SU-DHL-6 (cell line): ENCODE data around the gene FOXP2.

ENCODE experiments used
- H2AFZ ChIP-seq: fragments of 200-600 bp; sonication (generic); 2 replicates; pipeline ENCODE4 v1.6.1; 2014; ENCODE audit warnings: low read depth, mild to moderate bottlenecking, moderate library complexity, mixed read lengths, antibody characterized with exemption, low read length; ENCODE audit not compliant: severe bottlenecking
- H3F3A ChIP-seq: fragments of 200-600 bp; shearing (Covaris generic); 2 replicates; pipeline ENCODE4 v1.6.0; 2016; ENCODE audit warnings: antibody characterized with exemption, mild to moderate bottlenecking; ENCODE audit not compliant: insufficient read depth
- H3K27ac ChIP-seq: fragments of 200-600 bp; sonication (generic); 2 replicates; pipeline ENCODE4 v1.5.1; 2016; ENCODE audit warnings: low read depth, mild to moderate bottlenecking, low read length, moderate library complexity, mixed read lengths
- H3K27me3 ChIP-seq: fragments of 200-600 bp; sonication (generic), shearing (Covaris generic); 2 replicates; pipeline ENCODE4 v1.6.0; 2014; ENCODE audit warnings: mild to moderate bottlenecking, low read length
- H3K36me3 ChIP-seq: fragments of 200-600 bp; sonication (generic); 2 replicates; pipeline ENCODE4 v1.6.1; 2014; ENCODE audit warnings: mild to moderate bottlenecking, low read length, mixed read lengths
- H3K4me2 ChIP-seq: fragments of 300-600, 200-600 bp; shearing (Covaris generic), sonication (generic); 2 replicates; pipeline ENCODE4 v1.6.0; 2014; ENCODE audit warnings: low read length, low read depth, mild to moderate bottlenecking; ENCODE audit not compliant: poor library complexity, severe bottlenecking
- H3K4me3 ChIP-seq: fragments of 200-600 bp; sonication (generic); 2 replicates; pipeline ENCODE4 v1.5.1; 2014; ENCODE audit warnings: antibody characterized with exemption, low read length, mild to moderate bottlenecking, mixed read lengths; ENCODE audit not compliant: insufficient read depth, poor library complexity, severe bottlenecking
- H3K79me2 ChIP-seq: fragments of 200-600 bp; sonication (generic); 2 replicates; pipeline ENCODE4 v1.6.1; 2014; ENCODE audit warnings: mild to moderate bottlenecking, low read length, moderate library complexity; ENCODE audit not compliant: insufficient read depth
- H3K9ac ChIP-seq: fragments of 200-600 bp; sonication (generic); 2 replicates; pipeline ENCODE4 v1.7.0; 2014; ENCODE audit warnings: mild to moderate bottlenecking, low read length
- H3K9me2 ChIP-seq: fragments of 200-600 bp; sonication (generic); replicated peaks from 2 replicates; pipeline ENCODE4 v1.6.1; 2014; ENCODE audit warnings: low read length; ENCODE audit not compliant: insufficient read depth
- H3K9me3 ChIP-seq: fragments of 200-600 bp; sonication (generic); 2 replicates; pipeline ENCODE4 v1.6.1; 2014; ENCODE audit warnings: low read length, mixed read lengths; ENCODE audit not compliant: insufficient read depth
- H4K20me1 ChIP-seq: fragments of 200-600 bp; sonication (generic); 2 replicates; pipeline ENCODE4 v1.6.1; 2014; ENCODE audit warnings: low read depth, mild to moderate bottlenecking, antibody characterized with exemption, low read length, moderate library complexity, mixed read lengths
- EZH2phosphoT487 ChIP-seq: fragments of 200-600 bp; sonication (generic), shearing (Covaris generic); conservative IDR thresholded peaks from 2 replicates; pipeline ENCODE4 v1.6.1; 2018; ENCODE audit warnings: mild to moderate bottlenecking, antibody characterized with exemption, low read length, moderate library complexity, mixed read lengths
- TF ChIP-seq, protein P1 (sequence below): fragments of 200-600 bp; sonication (generic); IDR thresholded peaks from one replicate; pipeline ENCODE4 v1.5.1; 2017; ENCODE audit warnings: antibody characterized with exemption, mild to moderate bottlenecking, low read length, moderate library complexity; ENCODE audit not compliant: insufficient read depth, poor library complexity, severe bottlenecking

The FOXP2 gene

DNA sequence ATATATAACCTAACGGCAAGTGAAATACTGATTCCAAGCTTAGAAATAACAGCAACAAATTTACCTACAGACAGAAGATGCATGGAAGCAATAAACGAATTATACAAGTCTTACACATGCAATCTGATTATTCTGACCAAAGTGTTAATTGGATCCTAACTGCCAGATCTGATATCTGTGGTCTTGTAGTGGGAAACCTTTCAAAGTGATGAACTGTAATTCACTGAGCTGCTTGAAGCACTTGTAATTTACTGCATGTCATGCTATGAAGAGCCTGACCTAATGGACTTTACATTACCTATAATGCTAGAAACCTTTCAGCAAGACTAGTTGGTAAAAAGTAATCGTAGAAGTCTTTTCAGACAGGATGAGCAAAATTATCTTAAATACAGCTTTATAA lies 205.6 kb downstream of the FOXP2 start:
- TF ChIP-seq, protein P1, sequence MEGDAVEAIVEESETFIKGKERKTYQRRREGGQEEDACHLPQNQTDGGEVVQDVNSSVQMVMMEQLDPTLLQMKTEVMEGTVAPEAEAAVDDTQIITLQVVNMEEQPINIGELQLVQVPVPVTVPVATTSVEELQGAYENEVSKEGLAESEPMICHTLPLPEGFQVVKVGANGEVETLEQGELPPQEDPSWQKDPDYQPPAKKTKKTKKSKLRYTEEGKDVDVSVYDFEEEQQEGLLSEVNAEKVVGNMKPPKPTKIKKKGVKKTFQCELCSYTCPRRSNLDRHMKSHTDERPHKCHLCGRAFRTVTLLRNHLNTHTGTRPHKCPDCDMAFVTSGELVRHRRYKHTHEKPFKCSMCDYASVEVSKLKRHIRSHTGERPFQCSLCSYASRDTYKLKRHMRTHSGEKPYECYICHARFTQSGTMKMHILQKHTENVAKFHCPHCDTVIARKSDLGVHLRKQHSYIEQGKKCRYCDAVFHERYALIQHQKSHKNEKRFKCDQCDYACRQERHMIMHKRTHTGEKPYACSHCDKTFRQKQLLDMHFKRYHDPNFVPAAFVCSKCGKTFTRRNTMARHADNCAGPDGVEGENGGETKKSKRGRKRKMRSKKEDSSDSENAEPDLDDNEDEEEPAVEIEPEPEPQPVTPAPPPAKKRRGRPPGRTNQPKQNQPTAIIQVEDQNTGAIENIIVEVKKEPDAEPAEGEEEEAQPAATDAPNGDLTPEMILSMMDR = no peak
- no peak for TF ChIP-seq EZH2phosphoT487
- H3K9me2 ChIP-seq = no peaks in the 10 kb centered on the region
- no peak overlapping the region for H3K4me2 ChIP-seq
- H4K20me1 ChIP-seq = no peaks in the 10 kb centered on the region; the same call in 1 of the 2 replicates
- no peaks in the 10 kb centered on the region for H3K9me3 ChIP-seq
- H3K27ac ChIP-seq = no peak overlapping the region
- H2AFZ ChIP-seq = no peak overlapping the region
- H3F3A ChIP-seq = no peaks in the 10 kb centered on the region
- H3K79me2 ChIP-seq = no peaks in the 10 kb centered on the region
- H3K9ac ChIP-seq = no peak overlapping the region
- no peak overlapping the region for H3K4me3 ChIP-seq
- H3K36me3 ChIP-seq = no peaks in the 10 kb centered on the region
- no peaks in the 10 kb centered on the region; the same call in 1 of the 2 replicates for H3K27me3 ChIP-seq

DNA sequence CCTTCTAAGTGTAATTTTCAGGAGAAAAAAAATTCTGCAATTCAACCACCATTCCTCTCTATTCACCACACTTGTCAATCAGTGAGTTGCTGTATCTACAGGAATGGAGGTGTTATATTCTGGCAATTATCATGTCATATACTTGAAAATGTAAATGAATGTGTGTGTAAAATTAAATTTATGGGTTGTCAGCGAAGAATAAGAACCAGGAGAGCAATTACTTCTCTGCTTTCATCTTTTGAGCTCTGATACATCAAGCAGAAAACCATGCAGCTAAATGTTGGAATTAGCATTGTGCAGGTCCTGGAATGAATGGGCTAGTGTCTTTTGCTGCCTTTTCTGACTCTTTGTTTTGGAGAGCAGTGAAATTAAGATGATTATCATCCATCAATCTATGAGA lies 207.6 kb downstream of the FOXP2 start:
- Histone ChIP-seq H2AFZ (no peak overlapping the region), H3K4me2 (no peak overlapping the region), H3K4me3 (no peak overlapping the region), H3K9ac (no peak overlapping the region), H3K79me2 (no peaks in the 10 kb centered on the region), H3K36me3 (no peaks in the 10 kb centered on the region), H3K9me3 (no peaks in the 10 kb centered on the region), H3K27me3 (no peaks in the 10 kb centered on the region; the same call in 1 of the 2 replicates), H3K9me2 (no peaks in the 10 kb centered on the region), H3F3A (no peaks in the 10 kb centered on the region), H3K27ac (no peak overlapping the region), H4K20me1 (no peaks in the 10 kb centered on the region; the same call in 1 of the 2 replicates)
- TF ChIP-seq, protein P1 = no peak
- TF ChIP-seq EZH2phosphoT487 = no peak

DNA sequence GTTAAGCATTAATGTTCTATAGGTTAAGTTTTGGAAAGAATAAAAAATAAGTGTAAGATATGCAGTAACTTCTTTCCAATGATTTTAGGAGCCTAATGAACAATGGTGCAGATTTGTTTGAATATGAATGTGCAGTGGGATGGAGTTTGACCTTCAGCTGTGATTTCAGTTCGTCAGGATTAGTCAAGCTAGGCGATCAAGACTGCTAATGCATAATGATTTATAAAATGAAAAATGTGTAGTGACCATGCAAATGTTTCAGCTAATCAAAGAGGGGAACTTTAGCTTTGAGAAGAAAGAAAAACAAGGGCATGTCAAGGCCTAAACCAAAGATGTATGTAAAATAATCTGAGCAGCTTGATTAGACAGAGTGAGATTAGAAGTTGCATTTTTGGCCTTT lies 208.5 kb downstream of the FOXP2 start:
- no peaks in the 10 kb centered on the region for H3K79me2 ChIP-seq
- H2AFZ ChIP-seq = no peak overlapping the region
- TF ChIP-seq, protein P1 = no peak
- H3K9ac ChIP-seq = no peak overlapping the region
- H3F3A ChIP-seq = no peaks in the 10 kb centered on the region
- no peaks in the 10 kb centered on the region for H3K9me2 ChIP-seq
- no peaks in the 10 kb centered on the region; the same call in 1 of the 2 replicates for H4K20me1 ChIP-seq
- no peaks in the 10 kb centered on the region for H3K36me3 ChIP-seq
- no peak overlapping the region for H3K27ac ChIP-seq
- H3K4me3 ChIP-seq = no peak overlapping the region
- no peaks in the 10 kb centered on the region for H3K9me3 ChIP-seq
- no peak overlapping the region for H3K4me2 ChIP-seq
- H3K27me3 ChIP-seq = no peaks in the 10 kb centered on the region; the same call in 1 of the 2 replicates
